GM06990 (cell line): Measurements from ENCODE around the gene BAZ2A.

Experiments used
- DNase-seq: peaks from one replicate; pipeline ENCODE4 v3.0.0-alpha.2; 2011; ENCODE audit not compliant: insufficient read length; ENCODE audit errors: extremely low read depth
- H3K27me3 ChIP-seq: replicated peaks from 2 replicates; pipeline ENCODE4 v1.6.0; 2011; ENCODE audit warnings: low read length; ENCODE audit not compliant: control insufficient read depth, insufficient read depth
- H3K36me3 ChIP-seq: 2 replicates; pipeline ENCODE4 v1.5.1; 2011; ENCODE audit warnings: low read length; ENCODE audit not compliant: control insufficient read depth, insufficient read depth
- H3K4me3 ChIP-seq: replicated peaks from 2 replicates; pipeline ENCODE4 v1.5.1; 2011; ENCODE audit warnings: low read depth, mild to moderate bottlenecking, control low read depth, low read length
- TF ChIP-seq, protein P1 (sequence below): IDR thresholded peaks from 2 replicates; pipeline ENCODE4 v1.5.1; 2011; ENCODE audit warnings: low read length, control low read depth, mild to moderate bottlenecking, inconsistent platforms; ENCODE audit not compliant: insufficient read depth, poor library complexity, severe bottlenecking

Gene BAZ2A

GRCh38 chr12:56630180-56630632 lies at the start of gene BAZ2A:
BAZ2A (minus strand) TSS chr12:56630326; CDS start chr12:56617530, 12,796 bp downstream.
- Histone ChIP-seq H3K36me3 (peaks cover 1% of the 10 kb centered on the region), H3K27me3 (no peaks in the 10 kb centered on the region), H3K4me3 (peak within 1 kb of the TSS; percentile 97)
- DNase-seq = peak; percentile 84
- TF ChIP-seq, protein P1, sequence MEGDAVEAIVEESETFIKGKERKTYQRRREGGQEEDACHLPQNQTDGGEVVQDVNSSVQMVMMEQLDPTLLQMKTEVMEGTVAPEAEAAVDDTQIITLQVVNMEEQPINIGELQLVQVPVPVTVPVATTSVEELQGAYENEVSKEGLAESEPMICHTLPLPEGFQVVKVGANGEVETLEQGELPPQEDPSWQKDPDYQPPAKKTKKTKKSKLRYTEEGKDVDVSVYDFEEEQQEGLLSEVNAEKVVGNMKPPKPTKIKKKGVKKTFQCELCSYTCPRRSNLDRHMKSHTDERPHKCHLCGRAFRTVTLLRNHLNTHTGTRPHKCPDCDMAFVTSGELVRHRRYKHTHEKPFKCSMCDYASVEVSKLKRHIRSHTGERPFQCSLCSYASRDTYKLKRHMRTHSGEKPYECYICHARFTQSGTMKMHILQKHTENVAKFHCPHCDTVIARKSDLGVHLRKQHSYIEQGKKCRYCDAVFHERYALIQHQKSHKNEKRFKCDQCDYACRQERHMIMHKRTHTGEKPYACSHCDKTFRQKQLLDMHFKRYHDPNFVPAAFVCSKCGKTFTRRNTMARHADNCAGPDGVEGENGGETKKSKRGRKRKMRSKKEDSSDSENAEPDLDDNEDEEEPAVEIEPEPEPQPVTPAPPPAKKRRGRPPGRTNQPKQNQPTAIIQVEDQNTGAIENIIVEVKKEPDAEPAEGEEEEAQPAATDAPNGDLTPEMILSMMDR = no peak

- Histone ChIP-seq H3K36me3 (peaks cover 6% of the 10 kb centered on the region), H3K4me3 (no peak overlapping the region), H3K27me3 (no peaks in the 10 kb centered on the region)
- TF ChIP-seq, protein P1 = no peak
- no peak for DNase-seq
Observed at GRCh38 chr12:56678852-56679251, 48.7 kb upstream of the BAZ2A start.

- peaks cover 6% of the 10 kb centered on the region for H3K36me3 ChIP-seq
- DNase-seq = no peak
- no peak overlapping the region for H3K4me3 ChIP-seq
- H3K27me3 ChIP-seq = no peaks in the 10 kb centered on the region
- TF ChIP-seq, protein P1 = no peak
Observed at GRCh38 chr12:56677680-56678079, 47.6 kb upstream of the BAZ2A start.

GRCh38 chr12:56676851-56677580 lies 46.9 kb upstream of the BAZ2A start:
- Histone ChIP-seq H3K36me3 (peaks cover 8% of the 10 kb centered on the region), H3K4me3 (no peak overlapping the region), H3K27me3 (no peaks in the 10 kb centered on the region)
- DNase-seq = no peak
- TF ChIP-seq, protein P1 = no peak

GRCh38 chr12:56671608-56672007 lies 41.5 kb upstream of the BAZ2A start:
- peaks cover 19% of the 10 kb centered on the region for H3K36me3 ChIP-seq
- DNase-seq = no peak
- TF ChIP-seq, protein P1 = no peak
- H3K4me3 ChIP-seq = no peak overlapping the region
- H3K27me3 ChIP-seq = no peaks in the 10 kb centered on the region
